ENCODE data around the gene TMEM63A.

- TF ChIP-seq HCFC1 (IDR thresholded peaks at IDR 0.05; ENCODE audit: low read depth, low read length) (no peak), CTCF (CRISPR knock-in tag; IDR thresholded peaks at IDR 0.05) (no peak), MYC (CRISPR knock-in tag; IDR thresholded peaks at IDR 0.05; ENCODE audit: borderline replicate concordance) (no peak), FOXJ3 (CRISPR knock-in tag; IDR thresholded peaks at IDR 0.05; ENCODE audit: borderline replicate concordance) (no peak), DZIP1 (CRISPR knock-in tag; IDR thresholded peaks at IDR 0.05) (no peak), ZNF770 (CRISPR knock-in tag; IDR thresholded peaks at IDR 0.05) (no peak), ZNF724P (CRISPR knock-in tag; IDR thresholded peaks at IDR 0.05; ENCODE audit: borderline replicate concordance) (no peak)
Measured at GRCh38 chr1:225879521-225880221, 2.5 kb downstream of the TMEM63A start.

Measured in HepG2 (cell line).